Measurements from ENCODE around the gene C17orf114.

GRCh38 chr17:4759776-4760236 lies 42.3 kb downstream of the C17orf114 start:
- TF ChIP-seq EZH2 (IDR thresholded peaks at IDR 0.05; ENCODE audit: borderline replicate concordance) = no peak
- TF ChIP-seq CTCF (IDR thresholded peaks at IDR 0.05; ENCODE audit: poor library complexity) = no peak
- TF ChIP-seq EZH2phosphoT487 (IDR thresholded peaks at IDR 0.05; ENCODE audit: low read depth, severe bottlenecking, unreplicated experiment) = no peak
